Keratinocyte (primary cell): Measurements from ENCODE around the gene PKD2. TPM values are rescaled to one million over a fixed set of nuclear protein-coding genes. Genes with fewer than 3 reads are reported as not detected.

Experiments
- DNase-seq: peaks from one replicate; pipeline ENCODE4 v3.0.0-alpha.2; 2011; ENCODE audit warnings: low read depth, missing footprints, low spot score
- FAIRE-seq: peaks from 2 replicates; lab custom pipeline; 2011; peaks lifted over from hg19 to GRCh38; lab: Jason Lieb, UNC
- H2AFZ ChIP-seq: 2 replicates; pipeline ENCODE4 v1.6.0; 2012; ENCODE audit warnings: low read length, control low read depth, inconsistent platforms; ENCODE audit not compliant: control insufficient read depth
- H3K27ac ChIP-seq: 2 replicates; pipeline ENCODE4 v1.5.1; 2011; ENCODE audit warnings: low read length; ENCODE audit not compliant: control insufficient read depth, insufficient read depth
- H3K27me3 ChIP-seq: 3 replicates; pipeline ENCODE4 v1.6.0; 2011; ENCODE audit warnings: low read length; ENCODE audit not compliant: control insufficient read depth, insufficient read depth; ENCODE audit errors: extremely low read depth
- H3K36me3 ChIP-seq, 2 experiments: 2 replicates in 1 of 2; 3 replicates in 1 of 2; pipeline ENCODE4 v1.5.1; 2011; ENCODE audit warnings: low read length in 2 of 2, mild to moderate bottlenecking in 1 of 2; ENCODE audit not compliant: control insufficient read depth in 2 of 2, insufficient read depth in 2 of 2; ENCODE audit errors: extremely low read depth in 1 of 2
- H3K4me1 ChIP-seq: 3 replicates; pipeline ENCODE4 v1.5.1; 2011; ENCODE audit warnings: low read length; ENCODE audit not compliant: control insufficient read depth, insufficient read depth; ENCODE audit errors: extremely low read depth
- H3K4me2 ChIP-seq: 3 replicates; pipeline ENCODE4 v1.6.0; 2011; ENCODE audit warnings: low read depth, low read length; ENCODE audit not compliant: control insufficient read depth, insufficient read depth; ENCODE audit errors: extremely low read depth
- H3K4me3 ChIP-seq, 3 experiments: fragments of 200-600 bp in 1 of 3; sonication (generic) in 1 of 3; 2 replicates in 2 of 3; 3 replicates in 1 of 3; pipeline ENCODE4 v1.5.1; 2011 to 2016; ENCODE audit warnings: low read length in 3 of 3, mild to moderate bottlenecking in 3 of 3, control low read depth in 2 of 3, inconsistent platforms in 1 of 3, low read depth in 1 of 3, mixed read lengths in 1 of 3, mixed run types in 1 of 3, moderate library complexity in 1 of 3; ENCODE audit not compliant: control insufficient read depth in 2 of 3, insufficient read depth in 2 of 3; ENCODE audit errors: extremely low read depth in 1 of 3
- H3K79me2 ChIP-seq: 2 replicates; pipeline ENCODE4 v1.6.0; 2012; ENCODE audit warnings: low read length; ENCODE audit not compliant: control insufficient read depth, insufficient read depth
- H3K9ac ChIP-seq: 3 replicates; pipeline ENCODE4 v1.6.0; 2011; ENCODE audit warnings: low read length; ENCODE audit not compliant: control insufficient read depth, insufficient read depth; ENCODE audit errors: extremely low read depth
- H3K9me1 ChIP-seq: 3 replicates; pipeline ENCODE4 v1.6.0; 2011; ENCODE audit warnings: low read length; ENCODE audit not compliant: control insufficient read depth, insufficient read depth; ENCODE audit errors: extremely low read depth
- H3K9me3 ChIP-seq: 2 replicates; pipeline ENCODE4 v1.5.1; 2012; ENCODE audit warnings: low read depth, low read length; ENCODE audit not compliant: control insufficient read depth
- H4K20me1 ChIP-seq: 3 replicates; pipeline ENCODE4 v1.6.0; 2011; ENCODE audit warnings: low read length; ENCODE audit not compliant: control insufficient read depth, insufficient read depth; ENCODE audit errors: extremely low read depth
- CTCF ChIP-seq, 3 experiments: IDR thresholded peaks in 1 of 3; conservative IDR thresholded peaks in 1 of 3; optimal IDR thresholded peaks in 1 of 3; 2 replicates in 2 of 3; 3 replicates in 1 of 3; pipeline versions ENCODE3 to v1.5.1; 2011; ENCODE audit warnings: low read length in 3 of 3, mild to moderate bottlenecking in 3 of 3, moderate library complexity in 2 of 3, control low read depth in 1 of 3, inconsistent platforms in 1 of 3; ENCODE audit not compliant: insufficient read depth in 2 of 3; ENCODE audit errors: extremely low read depth in 1 of 3
- EZH2 ChIP-seq: IDR thresholded peaks from one replicate; pipeline ENCODE4 v1.6.1; 2012; ENCODE audit warnings: inconsistent platforms, mild to moderate bottlenecking, low read length, moderate library complexity
- dilution Hi-C: fragments of 300-500 bp; cut with MboI; formaldehyde crosslinking; loops from one replicate; pipeline ENCODE4 v1.7.0; 2020; ENCODE audit warnings: low sequenced_read_pairs; ENCODE audit not compliant: extremely low pct_ligation_motif_present
- polyA plus RNA-seq, 5 experiments: library from polyadenylated mRNA; depleted of rRNA in 3 of 5; stranded (reverse) in 3 of 5; stranded (forward) in 1 of 5; unstranded in 1 of 5; fragments of >200 nt; gene quantifications; 1 replicate in 1 of 5; 2 replicates in 3 of 5; 3 replicates in 1 of 5; pipeline versions ENCODE4 v1.2.1 to v1.2.3, GENCODE V29; 2011 to 2012; ENCODE audit warnings: missing spikeins in 2 of 5, low read depth in 1 of 5, low replicate concordance in 1 of 5

The PKD2 gene
- polyA plus RNA-seq, 1 donor (not counting 4 experiments of a cell fraction or from before 2014, with no cell fraction given): 21.5 TPM

GRCh38 chr4:88043001-88043400 is 35.6 kb downstream of the PKD2 start:
- no peaks in the 10 kb centered on the region for H3K9me1 ChIP-seq
- H3K9me3 ChIP-seq: no peaks in the 10 kb centered on the region
- H3K27ac ChIP-seq: no peak overlapping the region
- no peak overlapping the region for H3K4me2 ChIP-seq
- H3K9ac ChIP-seq: no peak overlapping the region
- H2AFZ ChIP-seq: no peak overlapping the region
- H3K4me3 ChIP-seq: no peak overlapping the region
- no peaks in the 10 kb centered on the region for H3K79me2 ChIP-seq
- no peak for TF ChIP-seq EZH2
- no peak for TF ChIP-seq CTCF (optimal IDR thresholded peaks at IDR 0.05 in 1 of 3, IDR thresholded peaks at IDR 0.05 in 1 of 3, conservative IDR thresholded peaks at IDR 0.05 in 1 of 3; ENCODE audit: extremely low read depth in 1 of 3, insufficient read depth in 2 of 3, low read length in 3 of 3)
- H3K27me3 ChIP-seq: no peaks in the 10 kb centered on the region
- DNase-seq (no peak), FAIRE-seq (no peak)
- H3K4me1 ChIP-seq: no peaks in the 10 kb centered on the region
- dilution Hi-C loops: no loop called here
- H4K20me1 ChIP-seq: no peaks in the 10 kb centered on the region
- peaks cover 17 to 19% of the 10 kb centered on the region in 2 experiments for H3K36me3 ChIP-seq

GRCh38 chr4:88043586-88044340 is 36.3 kb downstream of the PKD2 start:
- no peaks in the 10 kb centered on the region for H3K4me1 ChIP-seq
- no peaks in the 10 kb centered on the region for H4K20me1 ChIP-seq
- H3K79me2 ChIP-seq: no peaks in the 10 kb centered on the region
- no peak overlapping the region for H3K4me3 ChIP-seq
- dilution Hi-C loops: no loop called here
- H2AFZ ChIP-seq: no peak overlapping the region
- H3K36me3 ChIP-seq: peaks cover 16 to 19% of the 10 kb centered on the region in 2 experiments
- H3K9ac ChIP-seq: no peak overlapping the region
- TF ChIP-seq CTCF (optimal IDR thresholded peaks at IDR 0.05 in 1 of 3, IDR thresholded peaks at IDR 0.05 in 1 of 3, conservative IDR thresholded peaks at IDR 0.05 in 1 of 3; ENCODE audit: extremely low read depth in 1 of 3, insufficient read depth in 2 of 3, low read length in 3 of 3) (no peak), EZH2 (no peak)
- H3K27me3 ChIP-seq: no peaks in the 10 kb centered on the region
- FAIRE-seq (no peak), DNase-seq (no peak)
- H3K9me3 ChIP-seq: no peaks in the 10 kb centered on the region
- no peak overlapping the region for H3K27ac ChIP-seq
- no peak overlapping the region for H3K4me2 ChIP-seq
- no peaks in the 10 kb centered on the region for H3K9me1 ChIP-seq
